Measurements from ENCODE around the gene ACTRT2. TPM values are rescaled to one million over a fixed set of nuclear protein-coding genes. Genes with fewer than 3 reads are reported as not detected.

The ACTRT2 gene
- total and polyA plus RNA-seq, 2 donors (not counting 1 experiment from before 2014, with no cell fraction given): not detected

DNA sequence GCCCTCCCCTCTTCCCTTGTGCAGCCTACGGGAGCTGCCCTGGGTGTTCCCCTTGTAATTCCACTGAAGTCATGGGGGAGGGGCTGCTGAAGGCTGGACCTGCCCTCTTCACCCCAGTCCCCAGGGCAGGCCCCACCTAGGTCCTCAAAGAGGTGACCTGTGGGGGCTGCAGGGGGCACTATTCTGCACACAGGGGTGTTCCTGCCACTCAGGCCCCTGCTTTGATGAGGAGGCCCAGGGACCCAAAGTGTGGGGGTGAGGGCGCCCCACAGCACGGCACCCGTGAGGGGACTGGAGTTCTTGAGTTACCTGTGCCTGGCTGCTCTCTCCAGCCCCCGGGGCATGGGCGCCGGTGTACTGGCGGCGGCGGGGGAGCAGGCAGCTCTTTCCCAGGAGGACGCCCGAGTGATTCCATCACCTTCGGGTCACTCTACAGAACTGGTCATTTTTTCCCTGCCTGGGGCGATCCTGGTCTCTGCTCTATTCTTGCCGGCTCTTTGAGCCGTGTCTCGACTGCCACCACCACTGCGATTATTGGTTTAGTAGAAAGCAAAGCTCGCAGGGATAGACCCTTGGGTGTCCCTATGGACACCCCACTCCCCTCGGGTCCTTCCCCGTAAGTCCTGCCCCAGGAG is 40.8 kb downstream of the ACTRT2 start:
- H3K4me3 ChIP-seq (ENCODE audit: control extremely low read depth in 1 of 5, extremely low read depth in 1 of 5, insufficient read depth in 1 of 5, low read depth in 2 of 5, low read length in 4 of 5): no peak overlapping the region
- peaks cover 0 to 2% (median 0%) of the 10 kb centered on the region in 3 donors for H3K9me3 ChIP-seq (ENCODE audit: control extremely low read depth in 1 of 3, control insufficient read depth in 2 of 3, insufficient read depth in 1 of 3, low read length in 2 of 3)
- no peaks in the 10 kb centered on the region for H3K79me2 ChIP-seq (ENCODE audit: control insufficient read depth, insufficient read depth, low read length)
- H3K4me2 ChIP-seq (replicated peaks; ENCODE audit: low read depth, low read length, poor library complexity, severe bottlenecking): no peak overlapping the region
- TF ChIP-seq, protein P1, sequence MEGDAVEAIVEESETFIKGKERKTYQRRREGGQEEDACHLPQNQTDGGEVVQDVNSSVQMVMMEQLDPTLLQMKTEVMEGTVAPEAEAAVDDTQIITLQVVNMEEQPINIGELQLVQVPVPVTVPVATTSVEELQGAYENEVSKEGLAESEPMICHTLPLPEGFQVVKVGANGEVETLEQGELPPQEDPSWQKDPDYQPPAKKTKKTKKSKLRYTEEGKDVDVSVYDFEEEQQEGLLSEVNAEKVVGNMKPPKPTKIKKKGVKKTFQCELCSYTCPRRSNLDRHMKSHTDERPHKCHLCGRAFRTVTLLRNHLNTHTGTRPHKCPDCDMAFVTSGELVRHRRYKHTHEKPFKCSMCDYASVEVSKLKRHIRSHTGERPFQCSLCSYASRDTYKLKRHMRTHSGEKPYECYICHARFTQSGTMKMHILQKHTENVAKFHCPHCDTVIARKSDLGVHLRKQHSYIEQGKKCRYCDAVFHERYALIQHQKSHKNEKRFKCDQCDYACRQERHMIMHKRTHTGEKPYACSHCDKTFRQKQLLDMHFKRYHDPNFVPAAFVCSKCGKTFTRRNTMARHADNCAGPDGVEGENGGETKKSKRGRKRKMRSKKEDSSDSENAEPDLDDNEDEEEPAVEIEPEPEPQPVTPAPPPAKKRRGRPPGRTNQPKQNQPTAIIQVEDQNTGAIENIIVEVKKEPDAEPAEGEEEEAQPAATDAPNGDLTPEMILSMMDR (IDR thresholded peaks at IDR 0.05): no peak
- TF ChIP-seq EZH2 (IDR thresholded peaks at IDR 0.05; ENCODE audit: borderline replicate concordance, insufficient read depth, low read depth, low read length, poor library complexity, severe bottlenecking): no peak
- Mint-ChIP-seq H3K27ac (no peak overlapping the region), H3K27me3 (peaks cover 16% of the 10 kb centered on the region), H3K9me3 (ENCODE audit: insufficient read depth) (peaks cover 2% of the 10 kb centered on the region), H3K4me3 (no peak overlapping the region), H3K4me1 (no peaks in the 10 kb centered on the region)
- 96% methylated on average over 20 of the region's 21 CpGs for WGBS (ENCODE audit: insufficient coverage)
- H3K9ac ChIP-seq (ENCODE audit: low read length): no peak overlapping the region
- ChIA-PET CTCF (no interaction called here), POLR2A (no interaction called here)
- H3K4me1 ChIP-seq (ENCODE audit: control insufficient read depth in 2 of 2, insufficient read depth in 2 of 2, low read length in 2 of 2): no peaks in the 10 kb centered on the region
- no peak for ATAC-seq (ENCODE audit: low read depth)
- no peak overlapping the region for H3K27ac ChIP-seq (ENCODE audit: low read length in 2 of 2)
- no peaks in the 10 kb centered on the region for H3K36me3 ChIP-seq (replicated peaks in 1 of 2; ENCODE audit: control extremely low read depth in 1 of 2, control insufficient read depth in 1 of 2, extremely low read depth in 1 of 2, insufficient read depth in 2 of 2, low read length in 1 of 2)
- no peak for DNase-seq
- peaks cover 0 to 17% (median 0%) of the 10 kb centered on the region in 4 experiments for H3K27me3 ChIP-seq (replicated peaks in 1 of 4; ENCODE audit: control extremely low read depth in 1 of 4, control insufficient read depth in 3 of 4, insufficient read depth in 4 of 4, low read length in 3 of 4)
- no peak overlapping the region for H2AFZ ChIP-seq (ENCODE audit: insufficient read depth, low read depth, low read length, poor library complexity, severe bottlenecking)
- intact Hi-C loops (cut with micrococcal nuclease): no loop called here
- no peaks in the 10 kb centered on the region for H4K20me1 ChIP-seq (ENCODE audit: control insufficient read depth, insufficient read depth, low read length, poor library complexity, severe bottlenecking)

DNA sequence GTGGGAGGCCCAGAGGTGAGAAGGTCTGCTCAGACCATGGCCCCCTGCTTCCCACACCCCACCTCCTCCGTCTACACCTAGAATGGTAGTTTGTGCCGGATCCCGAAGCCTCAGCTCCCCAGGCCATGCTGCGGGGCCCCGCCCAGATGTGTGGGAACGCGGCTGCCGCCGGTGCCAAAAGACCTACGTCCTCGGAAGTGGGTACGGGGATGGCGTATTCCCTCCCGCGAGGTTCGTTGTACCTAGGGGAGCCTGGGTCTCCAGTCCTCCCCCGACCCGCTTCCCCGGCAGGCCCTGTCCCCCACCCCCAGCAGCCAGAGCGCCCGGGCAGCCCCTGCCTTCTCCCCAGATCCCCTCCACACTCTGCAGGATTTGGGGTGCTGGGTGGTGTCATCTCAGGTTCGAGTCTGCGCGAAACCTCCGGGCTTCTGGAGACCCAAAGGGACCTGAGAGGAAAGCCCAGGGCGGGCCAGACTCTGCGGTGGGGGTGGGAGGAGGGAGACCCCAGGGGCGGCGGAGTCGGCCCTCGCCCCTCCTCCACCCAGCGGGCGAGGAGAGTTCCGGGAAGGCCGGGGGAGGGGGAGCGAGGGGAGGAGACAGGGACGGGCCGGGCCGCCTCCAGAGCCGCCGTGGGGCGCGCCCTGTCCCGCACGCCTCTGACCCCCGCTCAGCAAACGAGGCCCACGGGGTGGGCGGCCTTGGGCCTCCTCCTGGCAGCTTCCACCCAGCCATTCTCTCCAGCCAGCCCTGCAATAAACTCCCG is 41.5 kb downstream of the ACTRT2 start:
- ATAC-seq (ENCODE audit: low read depth): no peak
- no peak overlapping the region for H3K27ac ChIP-seq (ENCODE audit: low read length in 2 of 2)
- H3K4me1 Mint-ChIP-seq: no peaks in the 10 kb centered on the region
- peaks cover 0 to 24% (median 0%) of the 10 kb centered on the region in 4 experiments for H3K27me3 ChIP-seq (replicated peaks in 1 of 4; ENCODE audit: control extremely low read depth in 1 of 4, control insufficient read depth in 3 of 4, insufficient read depth in 4 of 4, low read length in 3 of 4)
- no peak overlapping the region for H3K4me3 Mint-ChIP-seq
- no peak overlapping the region for H3K4me3 ChIP-seq (ENCODE audit: control extremely low read depth in 1 of 5, extremely low read depth in 1 of 5, insufficient read depth in 1 of 5, low read depth in 2 of 5, low read length in 4 of 5)
- H2AFZ ChIP-seq (ENCODE audit: insufficient read depth, low read depth, low read length, poor library complexity, severe bottlenecking): no peak overlapping the region
- no peak for TF ChIP-seq EZH2 (IDR thresholded peaks at IDR 0.05; ENCODE audit: borderline replicate concordance, insufficient read depth, low read depth, low read length, poor library complexity, severe bottlenecking)
- TF ChIP-seq, protein P1 (IDR thresholded peaks at IDR 0.05): no peak
- no peaks in the 10 kb centered on the region for H4K20me1 ChIP-seq (ENCODE audit: control insufficient read depth, insufficient read depth, low read length, poor library complexity, severe bottlenecking)
- H3K4me1 ChIP-seq (ENCODE audit: control insufficient read depth in 2 of 2, insufficient read depth in 2 of 2, low read length in 2 of 2): no peaks in the 10 kb centered on the region
- WGBS (ENCODE audit: insufficient coverage): 95% methylated on average over 30 of the region's 50 CpGs
- no peaks in the 10 kb centered on the region for H3K79me2 ChIP-seq (ENCODE audit: control insufficient read depth, insufficient read depth, low read length)
- intact Hi-C loops (cut with micrococcal nuclease): no loop called here
- H3K27me3 Mint-ChIP-seq: peaks cover 13% of the 10 kb centered on the region
- POLR2A ChIA-PET: no interaction called here
- H3K9me3 ChIP-seq (ENCODE audit: control extremely low read depth in 1 of 3, control insufficient read depth in 2 of 3, insufficient read depth in 1 of 3, low read length in 2 of 3): peaks cover 0 to 2% (median 0%) of the 10 kb centered on the region in 3 donors
- no peak overlapping the region for H3K27ac Mint-ChIP-seq
- H3K4me2 ChIP-seq (replicated peaks; ENCODE audit: low read depth, low read length, poor library complexity, severe bottlenecking): no peak overlapping the region
- DNase-seq: no peak
- no peaks in the 10 kb centered on the region for H3K36me3 ChIP-seq (replicated peaks in 1 of 2; ENCODE audit: control extremely low read depth in 1 of 2, control insufficient read depth in 1 of 2, extremely low read depth in 1 of 2, insufficient read depth in 2 of 2, low read length in 1 of 2)
- no peak overlapping the region for H3K9ac ChIP-seq (ENCODE audit: low read length)
- CTCF ChIA-PET: no interaction called here
- H3K9me3 Mint-ChIP-seq (ENCODE audit: insufficient read depth): no peaks in the 10 kb centered on the region
